SK-N-SH (cell line): ENCODE data around the gene PABPN1L.

Experiments
- ELF1 ChIP-seq: IDR thresholded peaks from 2 replicates; pipeline ENCODE4 v1.4.0; 2012
- EP300 ChIP-seq, 2 experiments: IDR thresholded peaks; 2 replicates each; pipeline versions ENCODE4 v1.4.0 to v1.6.1; 2012; ENCODE audit warnings: borderline replicate concordance in 1 of 2, low read depth in 1 of 2, low read length in 1 of 2
- EZH2phosphoT487 ChIP-seq: fragments of 200-600 bp; sonication (generic); IDR thresholded peaks from 2 replicates; pipeline ENCODE4 v1.6.1; 2017; ENCODE audit warnings: low read depth, mixed run types, mild to moderate bottlenecking, antibody characterized with exemption, moderate library complexity, borderline replicate concordance
- GABPA ChIP-seq: IDR thresholded peaks from 2 replicates; pipeline ENCODE4 v1.4.0; 2012; ENCODE audit warnings: low read depth, mild to moderate bottlenecking
- GATA2 ChIP-seq: sonication (generic); formaldehyde crosslinking; IDR thresholded peaks from 2 replicates; pipeline ENCODE4 v1.5.0; 2020; ENCODE audit warnings: mild to moderate bottlenecking, missing genetic modification reagents
- JUND ChIP-seq: IDR thresholded peaks from 2 replicates; pipeline ENCODE4 v1.4.0; 2012
- POLR2AphosphoS5 ChIP-seq: IDR thresholded peaks from 2 replicates; pipeline ENCODE4 v1.6.1; 2012; ENCODE audit warnings: low read depth, low read length
- RAD21 ChIP-seq: IDR thresholded peaks from 2 replicates; pipeline ENCODE4 v1.6.1; 2012; ENCODE audit warnings: mild to moderate bottlenecking, low read length
- SIN3A ChIP-seq: IDR thresholded peaks from 2 replicates; pipeline ENCODE4 v1.6.1; 2012; ENCODE audit warnings: low read depth, mild to moderate bottlenecking, low read length, moderate library complexity, borderline replicate concordance
- SMC3 ChIP-seq: IDR thresholded peaks from 2 replicates; pipeline ENCODE4 v1.6.1; 2012; ENCODE audit warnings: low read depth, low read length, improper control_type of control experiment
- YY1 ChIP-seq: IDR thresholded peaks from 2 replicates; pipeline ENCODE4 v1.4.0; 2012; ENCODE audit warnings: low read depth, mild to moderate bottlenecking
- TF ChIP-seq, protein P1 (sequence below): fragments of 200-600 bp; sonication (generic); IDR thresholded peaks from 2 replicates; pipeline ENCODE4 v1.6.1; 2017; ENCODE audit warnings: antibody characterized with exemption, mild to moderate bottlenecking, moderate library complexity
- TF ChIP-seq, protein P2 (sequence below): fragments of 150-350 bp; IDR thresholded peaks from 2 replicates; pipeline ENCODE4 v1.6.1; 2017; ENCODE audit warnings: antibody characterized with exemption, low read length, low read depth, borderline replicate concordance
- TF ChIP-seq, protein P3 (sequence below): IDR thresholded peaks from 2 replicates; pipeline ENCODE4 v1.4.0; 2012; ENCODE audit warnings: low read depth

GRCh38 chr16:88899901-88900661, 33.6 kb upstream of the PABPN1L start:
- no peak for TF ChIP-seq POLR2AphosphoS5
- no peak for TF ChIP-seq SMC3
- TF ChIP-seq, protein P1, sequence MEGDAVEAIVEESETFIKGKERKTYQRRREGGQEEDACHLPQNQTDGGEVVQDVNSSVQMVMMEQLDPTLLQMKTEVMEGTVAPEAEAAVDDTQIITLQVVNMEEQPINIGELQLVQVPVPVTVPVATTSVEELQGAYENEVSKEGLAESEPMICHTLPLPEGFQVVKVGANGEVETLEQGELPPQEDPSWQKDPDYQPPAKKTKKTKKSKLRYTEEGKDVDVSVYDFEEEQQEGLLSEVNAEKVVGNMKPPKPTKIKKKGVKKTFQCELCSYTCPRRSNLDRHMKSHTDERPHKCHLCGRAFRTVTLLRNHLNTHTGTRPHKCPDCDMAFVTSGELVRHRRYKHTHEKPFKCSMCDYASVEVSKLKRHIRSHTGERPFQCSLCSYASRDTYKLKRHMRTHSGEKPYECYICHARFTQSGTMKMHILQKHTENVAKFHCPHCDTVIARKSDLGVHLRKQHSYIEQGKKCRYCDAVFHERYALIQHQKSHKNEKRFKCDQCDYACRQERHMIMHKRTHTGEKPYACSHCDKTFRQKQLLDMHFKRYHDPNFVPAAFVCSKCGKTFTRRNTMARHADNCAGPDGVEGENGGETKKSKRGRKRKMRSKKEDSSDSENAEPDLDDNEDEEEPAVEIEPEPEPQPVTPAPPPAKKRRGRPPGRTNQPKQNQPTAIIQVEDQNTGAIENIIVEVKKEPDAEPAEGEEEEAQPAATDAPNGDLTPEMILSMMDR, result no peak
- TF ChIP-seq, protein P2, sequence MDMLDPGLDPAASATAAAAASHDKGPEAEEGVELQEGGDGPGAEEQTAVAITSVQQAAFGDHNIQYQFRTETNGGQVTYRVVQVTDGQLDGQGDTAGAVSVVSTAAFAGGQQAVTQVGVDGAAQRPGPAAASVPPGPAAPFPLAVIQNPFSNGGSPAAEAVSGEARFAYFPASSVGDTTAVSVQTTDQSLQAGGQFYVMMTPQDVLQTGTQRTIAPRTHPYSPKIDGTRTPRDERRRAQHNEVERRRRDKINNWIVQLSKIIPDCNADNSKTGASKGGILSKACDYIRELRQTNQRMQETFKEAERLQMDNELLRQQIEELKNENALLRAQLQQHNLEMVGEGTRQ, result no peak
- TF ChIP-seq EP300 (IDR thresholded peaks at IDR 0.05; ENCODE audit: borderline replicate concordance in 1 of 2, low read depth in 1 of 2, low read length in 1 of 2), result no peak
- TF ChIP-seq, protein P3, sequence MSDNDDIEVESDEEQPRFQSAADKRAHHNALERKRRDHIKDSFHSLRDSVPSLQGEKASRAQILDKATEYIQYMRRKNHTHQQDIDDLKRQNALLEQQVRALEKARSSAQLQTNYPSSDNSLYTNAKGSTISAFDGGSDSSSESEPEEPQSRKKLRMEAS, result no peak
- no peak for TF ChIP-seq GABPA
- no peak for TF ChIP-seq RAD21
- no peak for TF ChIP-seq EZH2phosphoT487
- no peak for TF ChIP-seq ELF1
- no peak for TF ChIP-seq GATA2 (CRISPR knock-in tag)
- TF ChIP-seq JUND, result no peak
- no peak for TF ChIP-seq SIN3A
- no peak for TF ChIP-seq YY1
